HG02763 (cell line): ENCODE data around the gene TNP2.

ENCODE experiments used
- ATAC-seq: cut with Tn5 transposase; IDR thresholded peaks from one replicate; pipeline ENCODE4 v1.9.1; 2021; ENCODE audit warnings: mild to moderate bottlenecking, moderate library complexity; ENCODE audit not compliant: unreplicated experiment

The TNP2 gene

GRCh38 chr16:11278681-11279628 is 9.8 kb upstream of the TNP2 start:
- ATAC-seq = no peak

- no peak for ATAC-seq
Observed at GRCh38 chr16:11277607-11278337, 8.6 kb upstream of the TNP2 start.

GRCh38 chr16:11276896-11277593 is 7.9 kb upstream of the TNP2 start:
- ATAC-seq = no peak

- ATAC-seq = no peak
Observed at GRCh38 chr16:11276143-11276895, 7.2 kb upstream of the TNP2 start, which contains the start of gene PRM2. Gene PRM2 (minus strand): TSS chr16:11276480. CDS start chr16:11276370, 110 bp downstream.

- ATAC-seq = no peak
Observed at GRCh38 chr16:11274964-11275363, 5.8 kb upstream of the TNP2 start.

- ATAC-seq = no peak
Observed at GRCh38 chr16:11273721-11274324, 4.7 kb upstream of the TNP2 start.

GRCh38 chr16:11272921-11273720 is 4.0 kb upstream of the TNP2 start, which contains the start of gene PRM3:
Gene PRM3 (minus strand): TSS chr16:11273629. CDS start chr16:11273595, 34 bp downstream.
- ATAC-seq = no peak

- ATAC-seq = no peak
Observed at GRCh38 chr16:11272484-11272883, 3.4 kb upstream of the TNP2 start.

- ATAC-seq = no peak
Observed at GRCh38 chr16:11271610-11272009, 2.5 kb upstream of the TNP2 start.

GRCh38 chr16:11270602-11271162 is 1.6 kb upstream of the TNP2 start:
- no peak for ATAC-seq

GRCh38 chr16:11265124-11265523 is 4.0 kb downstream of the TNP2 start:
- no peak for ATAC-seq

- ATAC-seq = no peak
Observed at GRCh38 chr16:11264155-11264832, 4.8 kb downstream of the TNP2 start.

- ATAC-seq = no peak
Observed at GRCh38 chr16:11263737-11264136, 5.4 kb downstream of the TNP2 start.

- ATAC-seq = no peak
Observed at GRCh38 chr16:11262915-11263314, 6.2 kb downstream of the TNP2 start.

- ATAC-seq = no peak
Observed at GRCh38 chr16:11260596-11260966, 8.5 kb downstream of the TNP2 start.

- no peak for ATAC-seq
Observed at GRCh38 chr16:11259655-11260595, 9.2 kb downstream of the TNP2 start.
